GM23248 (cell line): ENCODE data around the gene SEMA4D. TPM values are rescaled to one million over a fixed set of nuclear protein-coding genes. Genes with fewer than 3 reads are reported as not detected.
A peak's percentile ranks its signal among the peaks of the same experiment; 100 is the strongest.

Experiments
- DNase-seq: peaks from one replicate; pipeline ENCODE4 v3.0.0-alpha.2; 2015
- H2AFZ ChIP-seq: fragments of 200-600 bp; sonication (generic); 2 replicates; pipeline ENCODE4 v1.6.1; 2016; ENCODE audit warnings: antibody characterized with exemption
- H3F3A ChIP-seq: fragments of 200-600 bp; sonication (generic); 2 replicates; pipeline ENCODE4 v1.6.1; 2016; ENCODE audit warnings: mild to moderate bottlenecking, antibody characterized with exemption, mixed run types; ENCODE audit not compliant: insufficient read depth
- H3K27ac ChIP-seq: fragments of 200-600 bp; sonication (generic); 2 replicates; pipeline ENCODE4 v1.5.1; 2016; ENCODE audit warnings: mild to moderate bottlenecking
- H3K27me3 ChIP-seq: fragments of 200-600 bp; sonication (generic); replicated peaks from 2 replicates; pipeline ENCODE4 v1.6.1; 2016; ENCODE audit warnings: mild to moderate bottlenecking; ENCODE audit not compliant: insufficient read depth
- H3K36me3 ChIP-seq: fragments of 200-600 bp; sonication (generic); 2 replicates; pipeline ENCODE4 v1.6.1; 2016; ENCODE audit warnings: low read depth, mild to moderate bottlenecking
- H3K4me1 ChIP-seq: fragments of 200-600 bp; sonication (generic); 2 replicates; pipeline ENCODE4 v1.6.1; 2016; ENCODE audit warnings: mild to moderate bottlenecking; ENCODE audit not compliant: insufficient read depth
- H3K4me2 ChIP-seq: fragments of 200-600 bp; sonication (generic); one replicate; pipeline ENCODE4 v1.6.1; 2016; ENCODE audit warnings: mild to moderate bottlenecking; ENCODE audit not compliant: unreplicated experiment
- H3K4me3 ChIP-seq: fragments of 200-600 bp; sonication (generic); 2 replicates; pipeline ENCODE4 v1.5.1; 2016; ENCODE audit warnings: mild to moderate bottlenecking
- H3K79me2 ChIP-seq: fragments of 200-600 bp; sonication (generic); 2 replicates; pipeline ENCODE4 v1.6.1; 2016; ENCODE audit warnings: mild to moderate bottlenecking; ENCODE audit not compliant: insufficient read depth
- H3K9ac ChIP-seq: fragments of 200-600 bp; sonication (generic); 2 replicates; pipeline ENCODE4 v1.6.1; 2016; ENCODE audit warnings: mild to moderate bottlenecking
- H3K9me2 ChIP-seq: fragments of 200-600 bp; sonication (generic); 2 replicates; pipeline ENCODE4 v1.6.1; 2016; ENCODE audit warnings: mixed run types, mild to moderate bottlenecking, moderate library complexity; ENCODE audit not compliant: insufficient read depth
- H3K9me3 ChIP-seq: fragments of 200-600 bp; sonication (generic); one replicate; pipeline ENCODE4 v1.6.1; 2017; ENCODE audit warnings: low read depth
- H4K20me1 ChIP-seq: fragments of 200-600 bp; sonication (generic); 2 replicates; pipeline ENCODE4 v1.6.0; 2016; ENCODE audit not compliant: insufficient read depth
- EZH2 ChIP-seq: fragments of 200-600 bp; sonication (generic); IDR thresholded peaks from 2 replicates; pipeline ENCODE4 v1.6.1; 2018; ENCODE audit warnings: antibody characterized with exemption, mild to moderate bottlenecking; ENCODE audit not compliant: insufficient read depth, poor library complexity, severe bottlenecking
- EZH2phosphoT487 ChIP-seq: fragments of 200-600 bp; sonication (generic); IDR thresholded peaks from 2 replicates; pipeline ENCODE4 v1.6.1; 2018; ENCODE audit warnings: antibody characterized with exemption, moderate library complexity, mild to moderate bottlenecking, low read depth; ENCODE audit not compliant: insufficient read depth
- WGBS, 2 experiments: methylation state at CpG; one replicate each; pipeline ENCODE4 v1.1.6; 2015 to 2017; ENCODE audit warnings: low lambda C conversion rate in 2 of 2, low coverage in 1 of 2; ENCODE audit errors: missing lambda C conversion rate in 2 of 2; 5-methylcytosine and 5-hydroxymethylcytosine counted together
- in situ Hi-C: fragments of 300-500 bp; cut with MboI; formaldehyde crosslinking; loops from 2 replicates; pipeline ENCODE4 v1.15.0; 2020
- polyA plus RNA-seq: library from polyadenylated mRNA; unstranded; fragments of >200 nt; fragmentation: Nextera tagmentation; extraction: Ambion mirVana; gene quantifications from 2 replicates; pipeline ENCODE4 v1.2.1, GENCODE V29; 2016
- total RNA-seq: library from RNA; depleted of rRNA; stranded (reverse); fragments of >200 nt; shearing (Covaris generic); gene quantifications from 2 replicates; pipeline ENCODE4 v1.2.3, GENCODE V29; 2014

The SEMA4D gene
- total and polyA plus RNA-seq, 2 experiments from 2014 or later = 0.11 TPM

GRCh38 chr9:89360465-89360864 is 137.4 kb downstream of the SEMA4D start:
- Histone ChIP-seq H3K9me3 (no peaks in the 10 kb centered on the region), H3K4me3 (no peak overlapping the region), H2AFZ (no peak overlapping the region), H3K79me2 (no peaks in the 10 kb centered on the region), H4K20me1 (no peaks in the 10 kb centered on the region), H3K27ac (peak overlapping the region; percentile 24; the same call in 1 of the 2 replicates), H3K36me3 (peaks cover 10% of the 10 kb centered on the region; the same call in 1 of the 2 replicates), H3K9ac (no peak overlapping the region), H3K27me3 (no peaks in the 10 kb centered on the region), H3K4me1 (no peaks in the 10 kb centered on the region), H3F3A (no peaks in the 10 kb centered on the region; the same call in 1 of the 2 replicates), H3K4me2 (no peak overlapping the region), H3K9me2 (no peaks in the 10 kb centered on the region)
- 67 to 73% methylated on average over 3 of the region's 3 CpGs for WGBS, 2 experiments
- in situ Hi-C loops = no loop called here
- DNase-seq = no peak
- TF ChIP-seq EZH2phosphoT487 = no peak

DNA sequence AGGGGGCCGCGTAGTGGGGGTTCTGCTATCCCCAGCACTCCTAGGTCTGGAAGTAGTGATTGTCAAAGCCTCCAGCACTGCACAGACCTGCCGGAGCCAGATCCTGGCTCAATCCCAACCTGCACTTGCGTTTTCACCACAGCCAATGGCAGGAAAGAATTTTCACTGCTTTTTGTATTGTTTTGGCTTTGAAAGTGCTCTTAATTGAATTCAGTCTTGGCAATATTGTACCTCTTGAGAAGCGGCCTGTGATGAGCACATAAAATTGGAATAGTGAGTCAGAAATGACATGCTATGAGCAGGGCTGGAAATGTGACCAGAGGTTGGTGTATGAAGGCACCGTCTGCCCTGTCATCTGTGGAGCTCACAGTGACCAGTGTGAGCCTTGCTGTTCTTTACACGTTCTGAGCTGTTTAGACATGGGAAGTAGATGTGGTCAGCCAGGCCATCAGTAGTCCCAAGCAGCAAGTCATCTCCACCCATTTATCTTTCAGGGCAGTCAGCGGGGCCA is 138.1 kb downstream of the SEMA4D start:
- WGBS, 2 experiments = 48 to 51% methylated on average over 8 of the region's 8 CpGs
- no peaks in the 10 kb centered on the region for H3K9me3 ChIP-seq
- H4K20me1 ChIP-seq = no peaks in the 10 kb centered on the region
- in situ Hi-C loops = no loop called here
- TF ChIP-seq EZH2phosphoT487 (no peak), EZH2 (no peak)
- no peaks in the 10 kb centered on the region; the same call in 1 of the 2 replicates for H3F3A ChIP-seq
- no peaks in the 10 kb centered on the region for H3K27me3 ChIP-seq
- no peak overlapping the region for H3K4me2 ChIP-seq
- H3K27ac ChIP-seq = peak overlapping the region; percentile 24; the same call in 1 of the 2 replicates
- H3K9me2 ChIP-seq = no peaks in the 10 kb centered on the region
- H2AFZ ChIP-seq = no peak overlapping the region
- no peak overlapping the region for H3K9ac ChIP-seq
- peaks cover 13% of the 10 kb centered on the region; the same call in 1 of the 2 replicates for H3K36me3 ChIP-seq
- no peaks in the 10 kb centered on the region for H3K4me1 ChIP-seq
- DNase-seq = peak; percentile 75
- H3K4me3 ChIP-seq = no peak overlapping the region
- no peaks in the 10 kb centered on the region for H3K79me2 ChIP-seq

DNA sequence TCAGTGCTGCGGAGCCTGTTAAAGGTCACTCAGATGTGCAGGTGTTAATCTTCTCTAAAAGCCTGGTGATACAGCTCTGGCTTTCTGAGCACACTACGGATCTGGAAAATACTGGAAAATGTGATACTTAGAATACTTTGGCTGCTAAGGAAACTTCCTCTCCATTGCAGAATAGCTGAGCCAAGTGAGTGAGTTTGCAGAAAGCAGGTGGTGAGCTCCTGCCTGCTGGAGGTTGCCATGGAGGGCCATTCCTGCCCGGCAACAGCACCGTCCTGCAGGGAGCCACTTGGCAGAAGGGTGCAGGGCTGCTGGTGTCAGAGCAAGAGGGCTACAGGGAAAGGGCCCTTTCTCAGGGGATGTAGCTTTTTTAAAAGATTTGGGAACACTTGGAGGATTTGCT is 138.9 kb downstream of the SEMA4D start:
- H2AFZ ChIP-seq = no peak overlapping the region
- in situ Hi-C loops = no loop called here
- peaks cover 16% of the 10 kb centered on the region; the same call in 1 of the 2 replicates for H3K36me3 ChIP-seq

GRCh38 chr9:89358376-89358916 is 139.5 kb downstream of the SEMA4D start:
- no peak overlapping the region for H3K4me2 ChIP-seq
- H2AFZ ChIP-seq = no peak overlapping the region
- no peaks in the 10 kb centered on the region; the same call in 1 of the 2 replicates for H3F3A ChIP-seq
- H3K79me2 ChIP-seq = no peaks in the 10 kb centered on the region
- H3K36me3 ChIP-seq = peaks cover 16% of the 10 kb centered on the region; the same call in 1 of the 2 replicates
- TF ChIP-seq EZH2phosphoT487 = no peak
- no peak for TF ChIP-seq EZH2
- no peaks in the 10 kb centered on the region for H3K4me1 ChIP-seq
- 56 to 71% methylated on average over 3 of the region's 3 CpGs for WGBS, 2 experiments
- H4K20me1 ChIP-seq = no peaks in the 10 kb centered on the region
- no peak for DNase-seq
- H3K27me3 ChIP-seq = no peaks in the 10 kb centered on the region
- no peak overlapping the region for H3K27ac ChIP-seq
- no peaks in the 10 kb centered on the region for H3K9me2 ChIP-seq
- H3K9me3 ChIP-seq = no peaks in the 10 kb centered on the region
- in situ Hi-C loops = no loop called here
- no peak overlapping the region for H3K4me3 ChIP-seq
- H3K9ac ChIP-seq = no peak overlapping the region

More for the DNA sequence above, 138.9 kb downstream of the SEMA4D start:
- Histone ChIP-seq H3K4me2 (no peak overlapping the region), H3K27ac (no peak overlapping the region), H3K79me2 (no peaks in the 10 kb centered on the region), H3K27me3 (no peaks in the 10 kb centered on the region), H3K9me3 (no peaks in the 10 kb centered on the region), H3K4me3 (no peak overlapping the region), H3F3A (no peaks in the 10 kb centered on the region; the same call in 1 of the 2 replicates), H3K9ac (no peak overlapping the region), H3K4me1 (no peaks in the 10 kb centered on the region), H3K9me2 (no peaks in the 10 kb centered on the region), H4K20me1 (no peaks in the 10 kb centered on the region)
- TF ChIP-seq EZH2 = no peak
- no peak for TF ChIP-seq EZH2phosphoT487
- 70 to 72% methylated on average over 4 of the region's 4 CpGs for WGBS, 2 experiments
- DNase-seq = no peak
